Measurements from ENCODE around the gene MCRIP1. TPM values are rescaled to one million over a fixed set of nuclear protein-coding genes. Genes with fewer than 3 reads are reported as not detected.
A peak's percentile ranks its signal among the peaks of the same experiment; 100 is the strongest.

The MCRIP1 gene
- total and polyA plus RNA-seq, 9 of the 15 experiments (the other 6 are each of a cell fraction or from before 2014, with no cell fraction given) = 0.39 to 35.8 (median 9.7) TPM

- Histone ChIP-seq H3K4me2 (ENCODE audit: insufficient read depth, low read length) (no peak overlapping the region), H3K4me1 (replicated peaks in 1 of 2; ENCODE audit: control insufficient read depth in 2 of 2, insufficient read depth in 2 of 2, low read length in 2 of 2) (peaks cover 17 to 76% of the 10 kb centered on the region in 2 experiments), H4K20me1 (replicated peaks; ENCODE audit: control insufficient read depth, insufficient read depth, low read length) (no peaks in the 10 kb centered on the region), H3K9me3 (replicated peaks; ENCODE audit: control insufficient read depth, insufficient read depth, low read depth, low read length) (no peaks in the 10 kb centered on the region), H3K27me3 (ENCODE audit: control insufficient read depth in 2 of 2, insufficient read depth in 2 of 2, low read length in 2 of 2) (no peaks in the 10 kb centered on the region), H2AFZ (ENCODE audit: low read depth, low read length) (no peak overlapping the region), H3K9me1 (ENCODE audit: control insufficient read depth, insufficient read depth, low read length) (no peaks in the 10 kb centered on the region), H3K27ac (ENCODE audit: extremely low read depth, low read depth, low read length) (no peak overlapping the region), H3K9ac (ENCODE audit: insufficient read depth in 1 of 2, low read depth in 2 of 2, low read length in 2 of 2) (peak overlapping the region in 1 of 2 experiments; percentile 53; a peak in 2 of 4 replicates), H3K79me2 (ENCODE audit: control insufficient read depth, insufficient read depth, low read length) (no peaks in the 10 kb centered on the region), H3K36me3 (ENCODE audit: control insufficient read depth, insufficient read depth, low read length) (no peaks in the 10 kb centered on the region), H3K4me3 (no peak overlapping the region)
- intact Hi-C loops (cut with micrococcal nuclease) = loop anchor here (5.0 kb wide), 1 partner anchor 38 kb away; the partner anchor contains the start of gene P4HB
- ATAC-seq = no peak
- FAIRE-seq = no peak
- no peak for DNase-seq (ENCODE audit: extremely low read depth in 1 of 4, low spot score in 3 of 4)
- TF ChIP-seq RBM34 (IDR thresholded peaks at IDR 0.05; ENCODE audit: borderline replicate concordance, insufficient read depth, low read length) (no peak), ZBTB33 (CRISPR knock-in tag; IDR thresholded peaks at IDR 0.05) (peak; percentile 61; the same call in 1 of the 2 replicates)
- ChIA-PET CTCF (ENCODE audit: low intra/inter-chr PET ratio) (no interaction called here), POLR2A (interaction anchor here (0.9 to 1.4 kb wide), 5 partner anchors 9 to 43 kb away, joined by 3 to 6 read pairs (median 3); partner anchors contain the start of gene MCRIP1)
- in situ Hi-C loops (cut with MboI) = no loop called here
- WGBS (ENCODE audit: insufficient coverage, low coverage, missing lambda C conversion rate) = 72% methylated on average over 7 of the region's 11 CpGs
- no TSS peak for BruUV-seq (replicated peaks)
Measured at GRCh38 chr17:81824595-81824994, 8.5 kb downstream of the MCRIP1 start.

Measured in K562 (cell line).